HG03432 (cell line): Measurements from ENCODE around the gene IMPA2.

Experiments
- ATAC-seq: cut with Tn5 transposase; IDR thresholded peaks from one replicate; pipeline ENCODE4 v1.9.1; 2021; ENCODE audit warnings: mild to moderate bottlenecking, moderate library complexity; ENCODE audit not compliant: unreplicated experiment

IMPA2 gene

DNA sequence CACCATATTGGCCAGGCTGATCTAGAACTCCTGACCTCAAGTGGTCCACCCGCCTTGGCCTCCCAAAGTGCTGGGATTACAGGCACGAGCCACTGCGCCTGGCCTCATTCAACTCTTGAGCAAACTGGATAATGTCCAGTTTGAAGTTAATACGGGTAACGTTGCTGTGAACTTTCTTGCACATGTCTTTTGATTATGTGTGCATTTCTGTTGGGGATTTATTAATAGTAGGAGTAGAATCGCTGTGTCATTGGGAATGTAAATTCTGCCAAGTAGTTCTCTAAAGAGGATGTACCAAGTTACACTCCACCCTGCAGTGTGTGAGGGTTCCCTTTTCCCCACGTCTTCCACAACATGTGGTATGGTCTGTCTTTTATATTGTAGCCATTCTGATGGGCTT lies 6.2 kb downstream of the IMPA2 start:
- no peak for ATAC-seq

DNA sequence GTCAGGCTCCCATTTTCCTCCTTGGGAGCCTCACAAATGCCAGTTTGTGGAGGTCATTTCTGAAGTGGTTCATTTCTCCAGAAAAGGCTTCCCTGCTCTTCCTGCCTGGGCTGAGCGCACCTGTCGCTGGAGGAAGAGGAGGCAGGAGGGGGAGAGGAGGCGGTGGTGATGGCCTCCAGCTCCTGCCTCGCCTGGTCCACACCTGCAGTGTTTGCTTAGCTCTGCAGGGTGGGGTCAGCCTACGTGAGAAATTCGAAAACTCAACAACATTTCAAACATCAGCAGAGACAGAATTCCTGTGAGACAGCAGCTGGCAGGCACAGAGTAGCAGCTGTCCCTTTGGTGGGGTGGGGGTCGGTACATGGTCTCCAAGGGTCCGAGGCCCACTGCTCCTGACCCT lies 7.9 kb downstream of the IMPA2 start:
- ATAC-seq, result no peak

GRCh38 chr18:11989966-11990380 lies 8.7 kb downstream of the IMPA2 start:
- no peak for ATAC-seq

DNA sequence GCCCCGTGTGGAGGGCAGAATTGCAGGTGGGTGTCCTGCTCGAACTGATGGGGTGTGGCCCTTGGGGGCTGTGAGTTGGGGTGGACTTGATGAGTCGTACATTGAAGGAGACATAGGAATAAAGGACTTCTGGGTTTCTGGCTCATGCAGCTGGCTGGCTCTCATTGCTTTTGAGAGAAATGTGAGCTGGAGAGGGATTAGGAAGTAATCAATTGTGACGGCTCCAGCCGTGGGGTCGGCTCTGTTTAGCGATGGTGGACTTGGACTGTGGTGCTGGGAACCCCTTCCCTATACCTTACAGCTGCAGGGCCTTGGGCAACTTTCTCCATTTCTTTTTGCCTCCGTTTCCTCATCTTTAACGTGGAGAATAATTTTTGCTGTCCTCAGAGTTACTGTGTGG lies 9.2 kb downstream of the IMPA2 start:
- no peak for ATAC-seq

DNA sequence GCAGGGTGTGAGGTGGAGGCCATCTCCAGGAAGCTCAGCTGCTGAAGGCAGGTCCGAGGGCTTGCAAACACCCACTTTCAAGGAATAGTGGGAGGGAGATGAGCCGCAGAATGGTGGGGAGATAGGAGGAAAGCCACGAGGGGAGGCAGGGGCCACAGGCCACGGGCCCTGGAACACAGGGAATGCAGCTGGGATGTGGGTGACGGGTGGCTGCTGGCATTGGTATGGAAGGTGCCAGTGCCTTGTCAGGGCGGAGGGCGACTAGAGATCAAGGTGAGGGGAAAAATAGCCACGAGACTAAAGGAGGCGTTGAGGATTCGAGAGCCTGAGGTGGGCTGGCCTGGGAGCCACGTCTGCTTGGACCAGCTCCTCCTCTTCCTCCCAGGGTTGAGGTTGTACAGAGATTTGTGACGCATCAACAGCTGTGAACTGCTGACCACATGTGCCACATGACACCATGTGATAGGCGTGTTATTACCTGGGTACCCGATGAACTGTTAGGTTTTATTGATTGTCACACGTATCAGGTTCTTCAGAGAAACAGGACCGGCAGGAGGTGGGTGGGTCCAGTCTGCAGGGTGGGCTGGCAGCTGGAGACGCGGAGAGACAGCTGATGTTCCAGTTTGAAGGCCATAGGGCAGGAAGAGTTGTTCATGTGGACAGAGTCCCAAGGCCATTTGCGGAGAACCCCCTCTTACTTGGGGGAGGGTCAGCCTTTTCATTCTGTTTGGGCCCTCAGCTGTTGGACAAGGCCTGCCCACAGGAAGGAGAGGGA lies 9.9 kb downstream of the IMPA2 start:
- ATAC-seq, result no peak

DNA sequence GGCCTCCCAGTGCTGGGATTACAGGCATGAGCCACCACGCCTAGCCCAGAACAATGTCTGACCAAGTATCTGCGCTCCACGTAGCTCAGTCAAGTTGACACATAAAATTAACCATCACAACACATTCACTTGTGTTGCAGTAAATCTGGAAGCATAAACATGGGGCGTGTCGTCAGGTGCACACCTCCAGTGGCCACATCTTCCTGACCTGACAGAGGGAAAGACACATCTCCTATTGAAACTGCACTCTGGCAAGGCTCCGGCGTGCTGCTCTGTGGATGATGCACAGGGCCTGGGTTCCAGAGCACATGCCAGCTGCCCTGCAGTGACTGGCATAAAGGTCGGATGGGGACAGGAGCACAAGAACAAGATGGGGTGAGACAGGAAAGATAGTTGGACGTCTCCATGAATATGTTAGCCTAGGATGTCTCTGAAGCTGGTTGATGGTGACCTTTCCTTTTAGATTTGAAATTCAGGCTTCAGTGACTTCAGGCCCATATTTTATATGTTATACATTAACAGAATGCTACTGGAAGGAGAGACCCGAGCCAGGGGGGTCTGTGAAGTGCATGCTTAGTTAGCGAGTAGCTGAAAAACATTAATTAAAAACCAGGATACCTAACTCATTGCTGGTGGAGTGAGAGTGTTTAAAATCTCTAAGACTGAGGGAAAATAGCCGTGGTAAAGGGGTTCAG lies 10.9 kb downstream of the IMPA2 start:
- no peak for ATAC-seq

- no peak for ATAC-seq
Observed at GRCh38 chr18:11993264-11993916, 12.1 kb downstream of the IMPA2 start.

DNA sequence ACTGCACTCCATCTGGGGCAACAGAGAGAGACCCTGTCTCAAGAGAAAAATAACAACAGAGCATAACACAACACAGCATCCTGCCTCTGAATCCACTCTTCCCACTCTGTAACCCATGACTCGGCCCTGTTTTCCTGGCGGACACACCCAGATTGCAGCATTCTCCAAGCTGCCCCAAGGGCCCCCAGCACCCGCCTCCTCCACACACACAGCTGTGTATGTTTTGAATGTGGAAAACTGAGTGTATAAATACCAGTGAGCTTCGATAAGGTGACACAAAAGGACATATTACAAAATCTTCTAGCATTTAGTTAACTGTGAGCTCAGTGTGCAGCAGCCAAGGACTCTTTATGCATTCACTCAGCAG lies 13.0 kb downstream of the IMPA2 start:
- no peak for ATAC-seq

GRCh38 chr18:11994703-11995444 lies 13.6 kb downstream of the IMPA2 start:
- ATAC-seq, result no peak

DNA sequence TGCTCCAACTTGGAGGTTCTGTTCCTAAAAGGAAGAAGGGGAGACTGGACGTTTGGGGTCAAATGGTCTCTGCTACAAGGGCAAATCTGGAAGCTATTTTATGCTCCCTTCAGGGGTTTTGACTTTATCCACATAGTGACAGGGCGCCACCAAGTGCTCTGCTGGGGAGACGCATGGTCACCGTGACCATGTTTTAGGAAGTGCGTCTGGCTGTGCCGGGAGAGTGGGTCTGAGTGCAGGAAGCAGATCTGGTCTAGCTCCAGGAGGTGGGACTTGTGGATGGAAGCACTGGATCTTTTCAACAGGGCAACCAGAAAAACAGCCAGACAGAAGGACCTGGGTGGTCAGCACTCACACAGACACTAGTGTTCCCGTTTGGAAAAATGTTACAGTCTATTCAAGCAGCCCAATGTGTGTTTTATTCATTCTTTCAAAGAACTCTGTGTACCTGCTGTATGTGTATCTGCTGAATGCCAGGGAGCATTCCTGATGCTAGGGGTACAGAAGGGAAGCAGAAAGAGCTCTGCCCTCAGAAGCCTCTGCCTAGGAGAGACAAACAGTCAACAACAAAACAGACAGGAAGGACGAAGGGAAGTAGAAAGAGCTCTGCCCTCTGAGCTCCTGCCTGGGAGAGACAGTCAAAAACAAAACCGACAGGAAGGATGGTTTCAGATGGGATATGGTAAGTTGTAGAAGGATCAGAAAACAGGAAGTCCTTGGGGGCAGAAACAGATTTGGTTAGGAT lies 14.3 kb downstream of the IMPA2 start:
- ATAC-seq, result peak; percentile 91

DNA sequence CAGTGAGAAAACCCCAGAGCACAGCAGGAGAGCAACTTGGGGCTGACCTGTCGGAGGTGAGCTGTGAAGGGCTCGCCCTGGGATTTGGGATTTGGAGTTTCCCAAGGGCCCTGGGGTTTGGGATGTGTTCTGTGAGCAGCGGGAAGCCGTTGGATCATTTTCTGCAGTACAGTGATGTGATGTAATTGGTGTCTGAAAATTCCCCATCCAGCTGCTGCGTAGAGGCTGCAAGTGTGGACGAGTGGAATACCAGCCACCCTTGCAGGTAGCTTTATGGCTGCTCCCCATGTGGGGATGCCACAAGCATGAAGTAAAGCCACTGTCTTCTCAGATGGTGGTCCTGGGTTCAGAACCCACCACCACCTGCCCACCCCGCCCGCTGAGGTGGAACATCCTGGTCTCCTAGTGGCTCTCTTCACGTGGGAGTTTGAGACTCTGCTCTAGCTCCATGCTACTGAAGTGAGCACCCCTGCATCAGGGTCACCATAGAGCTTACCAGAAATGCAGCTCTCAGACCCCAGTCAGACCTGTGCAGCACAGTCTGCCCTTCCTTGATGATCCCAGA lies 15.0 kb downstream of the IMPA2 start:
- ATAC-seq, result no peak

DNA sequence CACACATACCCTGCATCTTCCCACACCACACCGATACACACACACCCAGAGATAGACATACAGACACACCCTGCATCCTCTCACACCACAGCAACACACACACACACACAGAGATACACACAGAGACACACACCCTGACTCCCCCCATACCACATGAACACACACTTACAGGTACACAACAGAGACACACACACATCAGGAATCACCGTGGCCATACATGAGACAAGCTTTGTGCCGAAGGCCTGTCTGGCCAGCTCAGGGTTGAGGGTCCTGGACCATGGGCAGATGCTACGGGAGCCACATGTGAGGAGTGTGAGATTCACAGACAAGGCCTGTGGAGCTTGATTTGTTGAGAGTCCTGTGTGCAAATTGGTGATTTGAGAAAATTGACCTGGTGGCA lies 15.6 kb downstream of the IMPA2 start:
- no peak for ATAC-seq

- ATAC-seq, result no peak
Observed at GRCh38 chr18:11997466-11997865, 16.2 kb downstream of the IMPA2 start.

DNA sequence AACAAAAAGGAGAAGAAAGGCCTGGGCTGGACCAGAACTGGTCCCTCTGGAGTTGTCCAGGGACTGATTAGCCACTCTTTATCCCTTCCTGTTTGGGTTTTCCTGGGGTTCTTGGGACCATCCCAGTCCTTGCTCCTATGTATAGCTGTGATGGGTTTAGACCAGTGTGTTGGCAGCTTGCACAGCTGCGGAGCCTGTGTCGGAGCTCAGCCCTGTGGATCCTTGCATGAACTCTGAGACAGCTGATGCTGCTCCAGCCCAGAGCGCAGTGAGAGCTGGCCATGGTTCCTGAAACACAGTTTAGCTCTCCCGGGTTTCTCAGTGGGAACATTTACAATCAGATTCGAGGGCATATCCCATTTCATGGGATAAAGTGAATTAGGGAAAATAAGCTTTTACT lies 16.9 kb downstream of the IMPA2 start:
- ATAC-seq, result no peak

- no peak for ATAC-seq
Observed at GRCh38 chr18:11999429-11999828, 18.1 kb downstream of the IMPA2 start.

- no peak for ATAC-seq
Observed at GRCh38 chr18:12000072-12000659, 18.9 kb downstream of the IMPA2 start.

- ATAC-seq, result no peak
Observed at GRCh38 chr18:12001421-12001820, 20.1 kb downstream of the IMPA2 start.

- no peak for ATAC-seq
Observed at GRCh38 chr18:12003894-12004293, 22.6 kb downstream of the IMPA2 start.

GRCh38 chr18:12005538-12006487 lies 24.5 kb downstream of the IMPA2 start:
- ATAC-seq, result peak; percentile 67
